CD4-positive, alpha-beta T cell (primary cell): ENCODE data around the gene ELOVL1. TPM values are rescaled to one million over a fixed set of nuclear protein-coding genes. Genes with fewer than 3 reads are reported as not detected.
"Not testable (repeated sequence)": the region's sequence is repeated elsewhere in the genome, so short reads cannot be mapped to it uniquely, and the experiment has no call there.

ENCODE experiments used
- ATAC-seq: fragments of 200-7000 bp; cut with Tn5 transposase; one replicate; pipeline ENCODE4 v1.10.0; 2022; ENCODE audit warnings: mild to moderate bottlenecking; ENCODE audit not compliant: poor library complexity
- CTCF ChIA-PET: fragments of 350-600 bp; sonication (Branson Sonifier 250); formaldehyde crosslinking; loops from one replicate; lab custom pipeline; 2021; ENCODE audit warnings: antibody characterized with exemption, inconsistent platforms; lab: Charles Lee
- POLR2A ChIA-PET: fragments of 350-600 bp; sonication (Branson Sonifier 250); formaldehyde crosslinking; loops from one replicate; lab custom pipeline; 2021; ENCODE audit warnings: antibody characterized with exemption, inconsistent platforms; lab: Charles Lee
- DNase-seq, 14 experiments: peaks; one replicate each; pipeline ENCODE4 v3.0.0-alpha.2; 2013 to 2020; ENCODE audit warnings: mixed read lengths in 2 of 14
- H3K27ac ChIP-seq, 2 donors: one replicate each; pipeline versions ENCODE4 v1.5.1 to v1.7.0; 2013; ENCODE audit warnings: low read length in 2 of 2, low read depth in 1 of 2, mild to moderate bottlenecking in 1 of 2
- H3K27me3 ChIP-seq, 2 experiments: 1 replicate in 1 of 2; 2 replicates in 1 of 2; pipeline versions ENCODE4 v1.6.1 to v1.7.0; 2013; ENCODE audit warnings: low read length in 2 of 2, control low read depth in 1 of 2, mild to moderate bottlenecking in 1 of 2, moderate library complexity in 1 of 2; ENCODE audit not compliant: insufficient read depth in 2 of 2, control insufficient read depth in 1 of 2
- H3K36me3 ChIP-seq: one replicate; pipeline ENCODE4 v1.6.1; 2013; ENCODE audit warnings: low read length, control low read depth; ENCODE audit not compliant: insufficient read depth
- H3K4me1 ChIP-seq: one replicate; pipeline ENCODE4 v1.6.1; 2013; ENCODE audit warnings: low read length, control low read depth; ENCODE audit not compliant: insufficient read depth
- H3K4me3 ChIP-seq: one replicate; pipeline ENCODE4 v1.5.1; 2013; ENCODE audit warnings: mild to moderate bottlenecking, low read length, moderate library complexity
- H3K9me3 ChIP-seq, 2 experiments: 1 replicate in 1 of 2; 2 replicates in 1 of 2; pipeline versions ENCODE4 v1.6.1 to v1.7.0; 2013; ENCODE audit warnings: low read length in 2 of 2, mild to moderate bottlenecking in 2 of 2, control low read depth in 1 of 2, moderate library complexity in 1 of 2; ENCODE audit not compliant: control insufficient read depth in 1 of 2, insufficient read depth in 1 of 2
- H3K27ac Mint-ChIP-seq: one replicate; pipeline ENCODE4 v1.8.0; 2020; ENCODE audit warnings: mixed read lengths
- H3K27me3 Mint-ChIP-seq: one replicate; pipeline ENCODE4 v1.8.0; 2021; ENCODE audit warnings: mixed read lengths
- H3K36me3 Mint-ChIP-seq: one replicate; pipeline ENCODE4 v1.8.0; 2021; ENCODE audit warnings: low read depth, mixed read lengths
- H3K4me1 Mint-ChIP-seq: one replicate; pipeline ENCODE4 v1.8.0; 2021; ENCODE audit warnings: low read depth, mixed read lengths
- H3K4me3 Mint-ChIP-seq: one replicate; pipeline ENCODE4 v1.8.0; 2020; ENCODE audit warnings: mild to moderate bottlenecking, mixed read lengths
- H3K9me3 Mint-ChIP-seq: one replicate; pipeline ENCODE4 v1.8.0; 2020; ENCODE audit warnings: mixed read lengths
- CTCF ChIP-seq: fragments of 200-600 bp; IDR thresholded peaks from one replicate; pipeline ENCODE4 v1.8.0; 2022; ENCODE audit warnings: antibody characterized with exemption, mild to moderate bottlenecking
- intact Hi-C, 2 experiments: fragments of 100-400 bp; cut with DNase I in 1 of 2; cut with micrococcal nuclease in 1 of 2; formaldehyde crosslinking; loops; one replicate each; pipeline versions ENCODE4 v1.15.1 to v1.9.0; 2023 to 2025; cut with DNase I, micrococcal nuclease
- total RNA-seq, 174 experiments: library from RNA in 2 of 174; stranded (reverse) in 2 of 174; gene quantifications; one replicate each; pipeline ENCODE4 v1.2.3 and lab custom pipeline; 2021 to 2026

The ELOVL1 gene
- total RNA-seq, 2 experiments from 2014 or later: 28.7 to 31.2 TPM

- H3K36me3 Mint-ChIP-seq: peaks cover 8% of the 10 kb centered on the region
- POLR2A ChIA-PET: no interaction called here
Measured at GRCh38 chr1:43372172-43372571, 4.4 kb upstream of the ELOVL1 start.

GRCh38 chr1:43370564-43370963 lies 2.8 kb upstream of the ELOVL1 start:
- peaks cover 16% of the 10 kb centered on the region for H3K36me3 Mint-ChIP-seq
- no peak for DNase-seq
- H3K27me3 Mint-ChIP-seq: no peaks in the 10 kb centered on the region
- no peak overlapping the region for H3K4me3 ChIP-seq
- H3K27ac ChIP-seq: no peak overlapping the region
- peak overlapping the region; percentile 63 for H3K4me3 Mint-ChIP-seq
- no peaks in the 10 kb centered on the region for H3K9me3 Mint-ChIP-seq
- H3K9me3 ChIP-seq: no peaks in the 10 kb centered on the region
- peaks cover 37% of the 10 kb centered on the region for H3K4me1 Mint-ChIP-seq
- H3K27ac Mint-ChIP-seq: peak overlapping the region; percentile 60
- H3K4me1 ChIP-seq: peaks cover 35% of the 10 kb centered on the region
- intact Hi-C loops: no loop called here
- ChIA-PET POLR2A (no interaction called here), CTCF (interaction anchor here (0.6 to 0.7 kb wide), 2 partner anchors 22 to 45 kb away, joined by 4 read pairs; no protein-coding TSS in a partner anchor)
- H3K36me3 ChIP-seq: peaks cover under 1% of the 10 kb centered on the region
- H3K27me3 ChIP-seq: no peaks in the 10 kb centered on the region
- TF ChIP-seq CTCF: no peak
- no peak for ATAC-seq

More at GRCh38 chr1:43372172-43372571, 4.4 kb upstream of the ELOVL1 start:
- Histone ChIP-seq H3K27me3 (no peaks in the 10 kb centered on the region), H3K36me3 (no peaks in the 10 kb centered on the region), H3K27ac (no peak overlapping the region), H3K4me3 (no peak overlapping the region), H3K4me1 (peaks cover 20% of the 10 kb centered on the region), H3K9me3 (no peaks in the 10 kb centered on the region)
- DNase-seq (no peak), ATAC-seq (no peak)
- TF ChIP-seq CTCF: no peak
- Mint-ChIP-seq H3K4me3 (no peak overlapping the region), H3K4me1 (peaks cover 28% of the 10 kb centered on the region), H3K9me3 (no peaks in the 10 kb centered on the region), H3K27me3 (no peaks in the 10 kb centered on the region), H3K27ac (no peak overlapping the region)
- CTCF ChIA-PET: interaction anchor here (0.6 kb wide), 1 partner anchor 17 kb away, joined by 5 read pairs; no protein-coding TSS in a partner anchor
- intact Hi-C loops: no loop called here

GRCh38 chr1:43369779-43370178 lies 2.0 kb upstream of the ELOVL1 start:
- peak overlapping the region; percentile 12 for H3K4me3 Mint-ChIP-seq
- H3K27ac ChIP-seq, H3K36me3 ChIP-seq, H3K4me3 ChIP-seq, DNase-seq, H3K9me3 ChIP-seq, H3K9me3 Mint-ChIP-seq, ATAC-seq, H3K27me3 ChIP-seq, POLR2A ChIA-PET, H3K27me3 Mint-ChIP-seq, H3K27ac Mint-ChIP-seq: not testable (repeated sequence)
- peaks cover 45% of the 10 kb centered on the region for H3K4me1 Mint-ChIP-seq
- CTCF ChIA-PET: interaction anchor here (0.6 to 0.7 kb wide), 2 partner anchors 23 to 45 kb away, joined by 4 read pairs; no protein-coding TSS in a partner anchor
- peaks cover 35% of the 10 kb centered on the region for H3K4me1 ChIP-seq
- intact Hi-C loops: loop anchor here in 1 of 2 experiments (10.0 kb wide), 1 partner anchor 575 kb away; the partner anchor contains the start of gene IPO13
- peaks cover 24% of the 10 kb centered on the region for H3K36me3 Mint-ChIP-seq
